H1 (cell line): ENCODE results near the gene MTCH2. TPM values are rescaled to one million over a fixed set of nuclear protein-coding genes. Genes with fewer than 3 reads are reported as not detected.

ENCODE experiments used
- CTCF ChIA-PET: fragments of 300-600 bp; sonication (Branson Sonifier 250); formaldehyde crosslinking; loops from one replicate; lab custom pipeline; 2021; ENCODE audit not compliant: partially characterized antibody; lab: Charles Lee
- POLR2A ChIA-PET: fragments of 300-600 bp; sonication (Branson Sonifier 250); formaldehyde crosslinking; loops from one replicate; lab custom pipeline; 2021; ENCODE audit warnings: inconsistent platforms; ENCODE audit not compliant: partially characterized antibody; lab: Charles Lee
- DNase-seq, 2 experiments: peaks; one replicate each; pipeline versions ENCODE4 v3.0.0 to v3.0.0-alpha.2; 2010 to 2022; ENCODE audit warnings: low spot score in 2 of 2, low read depth in 1 of 2, mixed read lengths in 1 of 2
- FAIRE-seq: peaks from 2 replicates; lab custom pipeline; 2011; peaks lifted over from hg19 to GRCh38; lab: Jason Lieb, UNC
- H2AFZ ChIP-seq: 2 replicates; pipeline ENCODE4 v1.8.1; 2012; ENCODE audit warnings: low read length, inconsistent platforms
- H2AK5ac ChIP-seq: 2 replicates; pipeline ENCODE4 v1.6.1; 2013; ENCODE audit warnings: low read depth, low read length
- H2BK120ac ChIP-seq: replicated peaks from 2 replicates; pipeline ENCODE3; 2013; ENCODE audit warnings: low read depth, low read length, inconsistent platforms
- H2BK12ac ChIP-seq: 2 replicates; pipeline ENCODE4 v1.6.1; 2013; ENCODE audit warnings: low read depth, low read length
- H2BK15ac ChIP-seq: 2 replicates; pipeline ENCODE4 v1.6.1; 2013; ENCODE audit warnings: low read length
- H2BK20ac ChIP-seq: 2 replicates; pipeline ENCODE4 v1.6.1; 2013; ENCODE audit warnings: low read length
- H2BK5ac ChIP-seq: 2 replicates; pipeline ENCODE4 v1.6.1; 2013; ENCODE audit warnings: low read depth, low read length
- H3K14ac ChIP-seq: 2 replicates; pipeline ENCODE4 v1.6.1; 2013; ENCODE audit warnings: inconsistent platforms; ENCODE audit not compliant: insufficient read length
- H3K18ac ChIP-seq: 2 replicates; pipeline ENCODE4 v1.6.1; 2013; ENCODE audit warnings: low read length; ENCODE audit errors: extremely low read depth
- H3K23ac ChIP-seq: 2 replicates; pipeline ENCODE4 v1.6.1; 2013; ENCODE audit warnings: inconsistent platforms; ENCODE audit not compliant: insufficient read length
- H3K23me2 ChIP-seq: 2 replicates; pipeline ENCODE4 v1.6.1; 2013; ENCODE audit warnings: low read depth, low read length
- H3K27ac ChIP-seq: 2 replicates; pipeline ENCODE4 v1.6.1; 2011; ENCODE audit warnings: low read depth, low read length, inconsistent platforms
- H3K27me3 ChIP-seq, 4 experiments: replicated peaks in 1 of 4; 1 replicate in 1 of 4; 2 replicates in 3 of 4; pipeline versions ENCODE4 v1.6.1 to v1.8.1; 2011 to 2013; ENCODE audit warnings: low read length in 3 of 4, mild to moderate bottlenecking in 3 of 4, inconsistent platforms in 2 of 4, mixed read lengths in 2 of 4, moderate library complexity in 1 of 4; ENCODE audit not compliant: control insufficient read depth in 3 of 4, insufficient read depth in 3 of 4; ENCODE audit errors: extremely low read depth in 1 of 4
- H3K36me3 ChIP-seq, 4 experiments: 2 replicates each; pipeline versions ENCODE4 v1.6.1 to v1.8.1; 2011 to 2013; ENCODE audit warnings: mild to moderate bottlenecking in 4 of 4, low read length in 3 of 4, moderate library complexity in 2 of 4, control low read depth in 1 of 4, inconsistent platforms in 1 of 4; ENCODE audit not compliant: insufficient read depth in 4 of 4, control insufficient read depth in 2 of 4
- H3K4ac ChIP-seq: replicated peaks from 2 replicates; pipeline ENCODE3; 2013; ENCODE audit warnings: low read length, low read depth, mixed read lengths, inconsistent platforms; ENCODE audit not compliant: insufficient read length
- H3K4me1 ChIP-seq, 4 experiments: replicated peaks in 1 of 4; 1 replicate in 1 of 4; 2 replicates in 3 of 4; pipeline versions ENCODE4 v1.6.1 to v1.8.1; 2011 to 2013; ENCODE audit warnings: low read length in 3 of 4, inconsistent platforms in 2 of 4, mixed read lengths in 1 of 4; ENCODE audit not compliant: insufficient read depth in 4 of 4, control insufficient read depth in 3 of 4
- H3K4me2 ChIP-seq, 2 experiments: 2 replicates each; pipeline versions ENCODE4 v1.6.1 to v1.8.1; 2011 to 2013; ENCODE audit warnings: low read depth in 2 of 2, low read length in 2 of 2, control low read depth in 1 of 2, inconsistent platforms in 1 of 2, mild to moderate bottlenecking in 1 of 2; ENCODE audit not compliant: insufficient read depth in 1 of 2
- H3K4me3 ChIP-seq, 4 experiments: fragments of 200-600, 300-600 bp in 1 of 4; sonication (generic), shearing (Covaris generic), sonication (Bioruptor Twin) in 1 of 4; 2 replicates each; pipeline versions ENCODE4 v1.5.1 to v1.8.1; 2011 to 2016; ENCODE audit warnings: low read length in 4 of 4, low read depth in 3 of 4, control low read depth in 2 of 4, inconsistent platforms in 2 of 4, mild to moderate bottlenecking in 2 of 4, mixed read lengths in 1 of 4, moderate library complexity in 1 of 4; ENCODE audit not compliant: insufficient read depth in 2 of 4; ENCODE audit errors: extremely low read depth in 1 of 4
- H3K56ac ChIP-seq: replicated peaks from 2 replicates; pipeline ENCODE3; 2013; ENCODE audit warnings: low read depth, mild to moderate bottlenecking, mixed read lengths, low read length, inconsistent platforms; ENCODE audit not compliant: insufficient read length
- H3K79me1 ChIP-seq: 2 replicates; pipeline ENCODE4 v1.6.1; 2013; ENCODE audit warnings: low read depth, low read length, control low read depth
- H3K79me2 ChIP-seq, 2 experiments: 2 replicates each; pipeline versions ENCODE4 v1.6.1 to v1.8.1; 2012 to 2013; ENCODE audit warnings: low read length in 2 of 2, mild to moderate bottlenecking in 2 of 2, inconsistent platforms in 1 of 2; ENCODE audit not compliant: insufficient read depth in 2 of 2, control insufficient read depth in 1 of 2
- H3K9ac ChIP-seq, 4 experiments: replicated peaks in 1 of 4; 1 replicate in 1 of 4; 2 replicates in 3 of 4; pipeline versions ENCODE4 v1.6.1 to v1.8.1; 2011 to 2013; ENCODE audit warnings: low read depth in 3 of 4, low read length in 3 of 4, control low read depth in 2 of 4, mild to moderate bottlenecking in 2 of 4, moderate library complexity in 2 of 4, inconsistent platforms in 1 of 4; ENCODE audit errors: extremely low read depth in 1 of 4
- H3K9me3 ChIP-seq, 2 experiments: 2 replicates each; pipeline versions ENCODE4 v1.6.1 to v1.8.1; 2012 to 2013; ENCODE audit warnings: mild to moderate bottlenecking in 2 of 2, moderate library complexity in 2 of 2, control low read depth in 1 of 2, inconsistent platforms in 1 of 2, low read depth in 1 of 2, low read length in 1 of 2, mixed read lengths in 1 of 2; ENCODE audit not compliant: insufficient read depth in 2 of 2
- H4K20me1 ChIP-seq, 2 experiments: replicated peaks in 1 of 2; 2 replicates each; pipeline versions ENCODE3 to v1.8.1; 2011 to 2013; ENCODE audit warnings: inconsistent platforms in 2 of 2, low read length in 2 of 2, mild to moderate bottlenecking in 1 of 2; ENCODE audit not compliant: insufficient read depth in 2 of 2, control insufficient read depth in 1 of 2
- H4K5ac ChIP-seq: 2 replicates; pipeline ENCODE4 v1.6.1; 2013; ENCODE audit warnings: low read length, low read depth, mixed read lengths, inconsistent platforms; ENCODE audit not compliant: insufficient read length
- H4K8ac ChIP-seq: 2 replicates; pipeline ENCODE4 v1.8.0; 2013; ENCODE audit warnings: mild to moderate bottlenecking, moderate library complexity, low read length, inconsistent platforms; ENCODE audit not compliant: insufficient read depth; ENCODE audit errors: extremely low read depth
- H4K91ac ChIP-seq: replicated peaks from 2 replicates; pipeline ENCODE3; 2013; ENCODE audit warnings: low read length, mixed read lengths, inconsistent platforms; ENCODE audit not compliant: insufficient read length
- HDAC2 ChIP-seq, 2 experiments: fragments of 300-600 bp in 1 of 2; sonication (generic) in 1 of 2; IDR thresholded peaks; 2 replicates each; pipeline ENCODE4 v1.6.1; 2011 to 2012; ENCODE audit warnings: low read depth in 2 of 2, low read length in 2 of 2, mild to moderate bottlenecking in 2 of 2, moderate library complexity in 2 of 2, borderline replicate concordance in 1 of 2, inconsistent platforms in 1 of 2
- KDM1A ChIP-seq: fragments of 200-600, 300-600 bp; sonication (generic); IDR thresholded peaks from 2 replicates; pipeline ENCODE4 v1.7.1; 2016; ENCODE audit warnings: mild to moderate bottlenecking, low read length, borderline replicate concordance
- RAD21 ChIP-seq, 2 experiments: IDR thresholded peaks in 1 of 2; conservative IDR thresholded peaks in 1 of 2; 2 replicates each; pipeline ENCODE4 v1.6.1; 2011; ENCODE audit warnings: low read depth in 2 of 2, low read length in 2 of 2, improper control_type of control experiment in 1 of 2, inconsistent platforms in 1 of 2, mild to moderate bottlenecking in 1 of 2, moderate library complexity in 1 of 2
- RXRA ChIP-seq: IDR thresholded peaks from 2 replicates; pipeline ENCODE4 v1.6.1; 2011; ENCODE audit warnings: low read depth, mild to moderate bottlenecking, low read length, moderate library complexity; ENCODE audit not compliant: insufficient read depth
- SAP30 ChIP-seq: fragments of 300-600 bp; sonication (generic); IDR thresholded peaks from 2 replicates; pipeline ENCODE4 v1.7.1; 2012; ENCODE audit warnings: low read length, moderate library complexity, mild to moderate bottlenecking, inconsistent platforms; ENCODE audit not compliant: insufficient read depth, insufficient replicate concordance
- YY1 ChIP-seq: IDR thresholded peaks from 2 replicates; pipeline ENCODE4 v1.6.1; 2011; ENCODE audit warnings: low read depth, mild to moderate bottlenecking, low read length
- WGBS, 2 experiments: shearing (Covaris generic) in 1 of 2; methylation state at CpG; one replicate each; pipeline versions ENCODE4 v1.1.6 to v1.1.7; 2013 to 2015; ENCODE audit warnings: low lambda C conversion rate in 2 of 2, mixed read lengths in 2 of 2, inconsistent platforms in 1 of 2, low coverage in 1 of 2, missing lambda C conversion rate in 1 of 2; ENCODE audit not compliant: insufficient replicate concordance in 2 of 2, insufficient coverage in 1 of 2, insufficient read length in 1 of 2; ENCODE audit errors: extremely low coverage in 1 of 2, missing lambda C conversion rate in 1 of 2; 5-methylcytosine and 5-hydroxymethylcytosine counted together
- polyA plus RNA-seq, 7 experiments: library from polyadenylated mRNA; depleted of rRNA in 3 of 7; stranded (reverse) in 5 of 7; unstranded in 2 of 7; fragments of >200 nt in 5 of 7; fragments of 200-250 nt in 2 of 7; gene quantifications; 1 replicate in 5 of 7; 2 replicates in 1 of 7; 4 replicates in 1 of 7; pipeline versions ENCODE4 v1.2.1 to v1.2.3, GENCODE V29; 2011 to 2013; ENCODE audit warnings: missing spikeins in 2 of 7, mixed read lengths in 2 of 7
- total RNA-seq: library from RNA; stranded (reverse); fragmentation: NEBNext Ultra II Directional; extraction: Animal tissue kit (Norgen Biotek cat#: 25700); gene quantifications from 2 replicates; pipeline ENCODE4 v1.2.1, GENCODE V29; 2021

The MTCH2 gene
- total and polyA plus RNA-seq, 2 of the 8 experiments (the other 6 are each of a cell fraction or from before 2014, with no cell fraction given), result 157 to 171 TPM

DNA sequence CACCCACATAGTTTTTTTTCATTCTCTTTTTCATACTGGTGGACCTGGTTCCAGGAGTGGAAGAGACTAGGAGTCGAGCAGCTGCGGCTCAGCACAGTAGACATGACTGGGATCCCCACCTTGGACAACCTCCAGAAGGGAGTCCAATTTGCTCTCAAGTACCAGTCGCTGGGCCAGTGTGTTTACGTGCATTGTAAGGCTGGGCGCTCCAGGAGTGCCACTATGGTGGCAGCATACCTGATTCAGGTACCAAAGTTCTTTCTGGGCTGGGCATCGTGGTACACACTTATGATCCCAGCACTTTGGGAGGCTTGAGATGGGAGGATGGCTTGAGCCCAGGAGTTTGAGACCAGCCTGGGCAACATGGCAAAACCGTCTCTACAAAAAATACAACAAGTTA, 72.7 kb downstream of the MTCH2 start:
- no peak overlapping the region for H4K8ac ChIP-seq
- H3K23me2 ChIP-seq, result peaks cover 3% of the 10 kb centered on the region; the same call in 1 of the 2 replicates
- H4K91ac ChIP-seq, result no peak overlapping the region
- peaks cover 11 to 38% (median 23%) of the 10 kb centered on the region in 4 experiments for H3K36me3 ChIP-seq
- no peak overlapping the region for H3K23ac ChIP-seq
- WGBS, 2 experiments, result 97% methylated on average over 7 of the region's 7 CpGs; no CpG with 5 or more reads in 1 of the 2 experiments
- H2BK12ac ChIP-seq, result no peak overlapping the region
- no peak overlapping the region for H2AK5ac ChIP-seq
- peaks cover 0 to 13% of the 10 kb centered on the region in 2 experiments; a peak in 2 of 4 replicates for H3K79me2 ChIP-seq
- no peak overlapping the region for H3K14ac ChIP-seq
- H2BK20ac ChIP-seq, result no peak overlapping the region
- H3K4me2 ChIP-seq, result no peak overlapping the region
- H2AFZ ChIP-seq, result no peak overlapping the region
- H3K4me1 ChIP-seq, result peaks cover 0 to 3% (median 1%) of the 10 kb centered on the region in 4 experiments; a peak in 1 of 7 replicates
- H4K20me1 ChIP-seq, result peaks cover 0 to 8% of the 10 kb centered on the region in 2 experiments
- no peaks in the 10 kb centered on the region for H3K27me3 ChIP-seq
- H3K56ac ChIP-seq, result no peak overlapping the region
- H3K27ac ChIP-seq, result no peak overlapping the region
- no peak overlapping the region for H2BK5ac ChIP-seq
- no peak overlapping the region for H3K18ac ChIP-seq
- CTCF ChIA-PET, result no interaction called here
- no peak overlapping the region for H3K9ac ChIP-seq
- H3K4me3 ChIP-seq, result no peak overlapping the region
- FAIRE-seq (no peak), DNase-seq (no peak)
- H3K4ac ChIP-seq, result no peak overlapping the region
- TF ChIP-seq RXRA (no peak), HDAC2 (IDR thresholded peaks at IDR 0.05; ENCODE audit: borderline replicate concordance in 1 of 2, low read depth in 2 of 2, low read length in 2 of 2) (no peak), YY1 (no peak), KDM1A (no peak), RAD21 (IDR thresholded peaks at IDR 0.05 in 1 of 2, conservative IDR thresholded peaks at IDR 0.05 in 1 of 2; ENCODE audit: low read depth in 2 of 2, low read length in 2 of 2) (no peak), SAP30 (no peak)
- H2BK120ac ChIP-seq, result no peak overlapping the region
- no peaks in the 10 kb centered on the region for H3K9me3 ChIP-seq
- no peak overlapping the region for H2BK15ac ChIP-seq
- peaks cover 8% of the 10 kb centered on the region; the same call in 1 of the 2 replicates for H3K79me1 ChIP-seq
- POLR2A ChIA-PET, result interaction anchor here (0.7 to 6.6 kb wide), 5 partner anchors 8 to 577 kb away, joined by 3 to 83 read pairs (median 3); partner anchors contain the start of genes CELF1, KBTBD4 and NDUFS3
- H4K5ac ChIP-seq, result no peak overlapping the region
